ENCODE measurements around the gene EEFSEC.
A peak's percentile ranks its signal among the peaks of the same experiment; 100 is the strongest.

EEFSEC gene

DNA sequence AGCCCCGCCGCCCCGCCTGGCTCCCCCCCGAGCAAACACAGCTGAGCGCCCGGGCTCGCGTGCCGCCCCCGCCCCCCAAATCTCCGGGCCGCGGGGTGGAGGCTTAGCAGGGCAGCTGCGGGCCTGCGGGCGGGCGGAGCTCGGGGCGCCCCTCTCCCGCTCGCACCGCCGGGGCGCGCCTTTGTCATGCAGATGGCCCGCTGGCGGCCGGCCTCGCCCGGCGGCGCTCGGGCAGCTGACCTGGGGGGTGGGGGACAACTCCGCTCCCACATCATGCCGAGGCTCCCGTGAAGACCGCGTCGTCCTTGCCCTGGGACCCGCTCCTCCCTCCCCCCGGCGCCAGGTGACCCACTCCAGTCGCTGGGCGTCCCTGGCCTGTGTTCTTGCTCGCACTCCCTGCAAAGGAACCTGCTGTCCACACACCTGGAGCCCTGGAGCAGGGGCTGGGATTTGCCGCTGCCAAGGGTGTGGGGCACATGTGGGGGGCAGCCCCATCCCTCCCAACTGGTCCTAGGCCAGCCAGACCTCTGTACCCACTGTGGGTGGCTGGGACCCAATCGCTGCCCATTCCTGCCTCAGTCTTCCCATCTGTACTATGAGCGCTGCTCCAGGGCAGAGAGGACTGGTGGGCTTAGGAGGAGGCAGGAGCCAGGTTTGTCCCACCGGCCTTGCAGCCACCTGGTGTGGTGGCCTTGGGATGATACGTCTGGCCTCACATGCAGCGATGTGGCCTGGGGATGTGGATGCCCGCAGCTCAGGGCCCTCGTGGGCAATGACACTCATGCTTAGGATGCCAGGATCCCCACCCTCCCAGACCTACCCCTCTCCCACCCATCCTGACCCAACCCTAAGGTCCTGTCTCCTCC lies 279.9 kb downstream of the EEFSEC start:
- no peak for DNase-seq

DNA sequence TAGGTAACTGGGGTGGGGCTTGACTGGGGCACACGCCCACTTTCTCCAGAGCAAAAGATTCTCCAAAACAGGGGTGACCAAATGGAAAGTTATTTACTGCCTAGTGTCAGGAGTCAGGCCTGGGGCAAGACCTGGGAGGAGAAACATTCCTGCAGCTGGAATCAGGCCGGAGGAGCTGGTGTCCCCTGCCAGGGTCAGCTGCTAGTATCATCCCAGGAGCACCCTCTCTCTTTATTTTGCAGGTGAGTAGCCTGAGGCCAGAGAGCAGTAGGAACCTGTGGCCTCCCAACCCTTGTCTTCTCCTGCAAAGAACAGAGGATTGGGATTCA lies 280.5 kb downstream of the EEFSEC start:
- DNase-seq, result no peak

DNA sequence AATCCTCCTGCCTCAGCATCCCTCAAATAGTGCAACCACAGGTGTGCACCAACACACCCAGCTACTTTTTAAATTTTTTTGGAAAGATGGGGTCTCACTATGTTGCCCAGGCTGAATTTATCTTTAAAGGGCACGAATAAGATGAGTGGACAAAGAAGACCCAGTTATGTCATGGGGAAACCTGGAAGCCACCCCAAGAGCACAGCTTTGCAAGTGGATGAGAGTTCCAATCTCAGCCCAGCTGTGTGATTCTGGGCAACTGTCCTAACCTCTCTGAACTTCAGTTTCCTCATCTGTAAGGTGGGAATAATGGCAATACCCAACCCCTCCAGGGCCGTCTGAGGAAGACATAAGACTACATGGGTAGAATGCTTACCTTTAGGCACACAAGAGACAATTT lies 281.2 kb downstream of the EEFSEC start:
- no peak for DNase-seq

GRCh38 chr3:128435058-128435457 lies 281.8 kb downstream of the EEFSEC start:
- DNase-seq, result no peak

DNA sequence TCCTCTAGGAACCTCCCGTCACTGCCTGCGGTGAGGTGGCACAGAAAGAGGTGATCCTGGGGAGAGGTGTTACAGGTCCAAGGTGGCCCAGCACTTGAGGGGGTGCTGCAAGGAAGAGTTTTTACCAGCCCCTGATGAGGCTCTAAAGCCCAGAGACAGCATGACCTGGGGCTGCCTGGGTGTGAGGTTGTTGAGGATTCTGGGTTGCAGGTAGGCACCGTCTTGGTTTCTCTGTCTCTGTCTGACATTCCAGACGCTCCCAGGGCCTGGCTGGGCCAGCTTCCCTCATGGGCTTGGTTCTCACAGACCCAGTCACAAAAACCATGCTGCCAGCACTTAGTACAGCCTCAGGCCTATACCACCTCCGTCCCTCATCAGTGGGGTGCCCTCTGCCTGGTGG lies 282.3 kb downstream of the EEFSEC start:
- DNase-seq, result no peak

DNA sequence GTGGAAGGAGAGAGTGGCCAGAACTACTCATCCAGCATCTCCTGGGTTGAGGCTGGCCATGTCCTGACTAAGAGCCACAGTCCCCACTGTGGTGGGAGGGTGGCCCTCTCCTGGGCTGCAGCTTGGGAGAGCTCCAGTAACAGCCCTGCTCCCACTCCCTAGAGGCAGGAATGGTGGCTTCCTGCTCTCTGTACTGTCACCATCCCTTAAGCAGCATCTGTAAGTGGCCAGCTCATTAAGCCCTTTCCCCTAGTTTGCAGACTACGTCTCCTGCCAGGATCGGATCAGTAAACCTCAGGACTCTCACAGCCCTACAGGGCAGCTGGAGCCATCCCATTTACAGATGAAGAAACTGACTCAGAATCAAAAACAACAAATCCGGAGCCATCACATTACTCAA lies 282.9 kb downstream of the EEFSEC start:
- no peak for DNase-seq

DNA sequence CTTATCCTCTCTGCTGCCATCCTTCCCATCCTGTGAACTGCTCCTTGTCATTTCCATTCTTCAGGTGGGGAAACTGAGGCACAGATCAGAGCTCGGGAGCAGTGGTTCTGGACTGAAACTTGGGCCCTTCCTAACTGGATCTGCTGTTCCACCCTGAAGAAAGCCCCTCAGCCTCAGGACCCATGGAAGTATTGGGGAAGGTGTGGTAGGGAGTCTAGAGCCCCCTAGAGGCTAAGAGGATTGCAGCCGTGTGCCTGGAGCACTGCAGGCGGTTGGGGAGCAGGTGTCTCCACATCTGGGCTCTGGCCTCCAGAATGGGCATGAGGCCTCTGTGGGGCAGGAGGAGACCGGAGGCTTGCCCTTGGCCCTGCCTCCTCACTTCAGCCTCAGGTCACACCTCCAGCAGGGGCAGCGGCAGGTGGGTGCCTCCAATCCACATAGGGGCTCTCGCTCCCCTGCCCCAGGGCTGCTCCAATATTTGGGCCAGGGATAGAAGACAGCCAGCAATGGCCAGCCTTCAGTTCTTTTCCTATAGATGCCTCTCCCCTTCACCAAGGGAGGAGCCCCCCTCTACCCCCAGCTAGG lies 285.3 kb downstream of the EEFSEC start:
- DNase-seq, result no peak

GRCh38 chr3:128439226-128439625 lies 285.9 kb downstream of the EEFSEC start:
- no peak for DNase-seq

GRCh38 chr3:128442070-128442469 lies 288.8 kb downstream of the EEFSEC start:
- DNase-seq, result no peak

- no peak for DNase-seq
Observed at GRCh38 chr3:128442949-128443348, 289.7 kb downstream of the EEFSEC start.

DNA sequence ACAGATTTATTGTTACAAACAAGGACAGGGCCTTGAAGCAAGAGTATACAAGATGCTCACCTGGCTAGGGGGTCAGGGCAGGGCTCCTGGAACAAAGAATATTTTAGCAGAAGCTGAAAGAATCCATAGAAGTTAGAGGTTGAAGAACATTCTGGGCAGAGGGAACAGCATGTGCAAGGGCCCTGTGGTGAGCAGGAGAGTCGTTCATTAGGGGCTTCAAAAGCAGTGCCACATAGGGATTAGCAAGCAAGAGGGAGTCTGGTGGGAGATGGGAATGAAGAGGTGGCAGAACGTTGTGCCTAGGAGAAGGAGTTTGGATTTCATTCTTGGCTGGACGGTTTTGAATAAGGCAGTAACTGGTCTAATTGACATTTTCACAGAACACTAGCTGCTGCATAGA lies 290.5 kb downstream of the EEFSEC start:
- DNase-seq, result no peak

- no peak for DNase-seq
Observed at GRCh38 chr3:128445357-128445756, 292.1 kb downstream of the EEFSEC start.

DNA sequence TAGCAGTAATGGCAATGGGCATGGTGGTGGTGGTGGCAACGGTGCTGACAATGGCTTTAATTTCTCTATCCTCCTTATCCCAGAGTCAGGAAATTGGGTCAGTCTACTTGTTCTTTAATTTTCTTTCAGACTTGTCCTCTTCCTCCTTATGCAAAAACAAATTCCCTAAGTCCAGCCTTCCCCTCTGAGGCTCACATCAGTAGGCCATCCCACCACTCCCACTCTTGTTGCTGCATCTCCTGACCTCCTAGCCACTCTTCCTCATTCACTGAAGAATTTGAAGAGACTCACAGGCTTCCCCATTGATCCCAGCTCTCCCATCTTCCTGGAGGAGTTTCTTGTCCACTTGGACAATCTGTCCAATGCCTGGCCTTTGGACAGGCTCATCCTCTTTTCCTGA lies 293.5 kb downstream of the EEFSEC start:
- peak; percentile 25 for DNase-seq

GRCh38 chr3:128447561-128448013 lies 294.3 kb downstream of the EEFSEC start:
- peak; percentile 57 for DNase-seq

- no peak for DNase-seq
Observed at GRCh38 chr3:128448491-128448890, 295.2 kb downstream of the EEFSEC start.

- DNase-seq, result no peak
Observed at GRCh38 chr3:128449111-128449638, 295.9 kb downstream of the EEFSEC start.

DNA sequence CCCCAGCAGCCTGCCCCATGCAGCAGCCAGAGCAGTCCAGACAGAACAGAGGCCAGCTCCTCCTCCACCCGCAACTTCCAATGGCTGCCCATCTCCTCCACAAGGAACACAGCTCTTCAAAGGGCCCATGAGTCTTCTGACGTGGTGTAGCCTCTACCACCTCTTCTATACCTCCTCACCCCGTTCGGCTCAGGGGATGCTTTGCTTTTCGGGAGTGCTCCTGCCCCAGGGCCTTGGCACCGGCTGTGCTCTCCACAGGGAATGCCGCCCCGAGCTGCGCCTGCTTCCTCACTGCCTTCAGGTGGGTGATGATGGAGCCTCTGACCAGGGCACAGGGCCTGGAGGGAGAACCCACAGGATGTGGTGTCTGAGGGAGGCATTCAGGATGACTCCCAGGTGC lies 298.8 kb downstream of the EEFSEC start:
- no peak for DNase-seq

DNA sequence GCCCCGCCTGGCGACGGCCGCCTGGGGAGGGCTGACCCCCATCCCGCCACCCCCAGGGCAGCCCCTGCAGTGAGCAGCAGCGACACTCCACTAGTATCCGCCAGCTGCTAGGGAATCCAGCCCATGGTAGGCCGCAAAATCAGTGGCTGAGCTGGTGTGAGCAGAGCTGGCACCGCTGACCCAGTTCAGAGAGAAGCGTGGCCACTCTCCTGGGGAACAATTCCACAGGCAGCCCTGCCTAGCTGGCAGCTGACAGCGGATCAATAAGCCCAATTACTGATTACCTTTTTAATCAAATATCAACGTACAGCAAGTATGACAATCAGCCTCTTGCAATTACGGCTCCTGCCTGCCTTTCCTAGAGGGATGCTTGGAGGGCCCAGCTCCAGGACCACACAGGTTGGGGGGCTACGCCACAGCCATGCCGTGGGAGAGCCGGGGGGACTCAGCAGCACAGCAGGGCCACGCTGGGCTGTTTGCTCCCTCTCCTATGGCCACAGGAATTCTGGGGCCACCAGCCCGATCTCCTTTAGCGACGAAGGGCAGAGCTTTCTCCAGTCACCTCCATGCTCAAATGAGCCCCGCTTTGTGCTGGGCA lies 299.5 kb downstream of the EEFSEC start:
- no peak for DNase-seq

DNA sequence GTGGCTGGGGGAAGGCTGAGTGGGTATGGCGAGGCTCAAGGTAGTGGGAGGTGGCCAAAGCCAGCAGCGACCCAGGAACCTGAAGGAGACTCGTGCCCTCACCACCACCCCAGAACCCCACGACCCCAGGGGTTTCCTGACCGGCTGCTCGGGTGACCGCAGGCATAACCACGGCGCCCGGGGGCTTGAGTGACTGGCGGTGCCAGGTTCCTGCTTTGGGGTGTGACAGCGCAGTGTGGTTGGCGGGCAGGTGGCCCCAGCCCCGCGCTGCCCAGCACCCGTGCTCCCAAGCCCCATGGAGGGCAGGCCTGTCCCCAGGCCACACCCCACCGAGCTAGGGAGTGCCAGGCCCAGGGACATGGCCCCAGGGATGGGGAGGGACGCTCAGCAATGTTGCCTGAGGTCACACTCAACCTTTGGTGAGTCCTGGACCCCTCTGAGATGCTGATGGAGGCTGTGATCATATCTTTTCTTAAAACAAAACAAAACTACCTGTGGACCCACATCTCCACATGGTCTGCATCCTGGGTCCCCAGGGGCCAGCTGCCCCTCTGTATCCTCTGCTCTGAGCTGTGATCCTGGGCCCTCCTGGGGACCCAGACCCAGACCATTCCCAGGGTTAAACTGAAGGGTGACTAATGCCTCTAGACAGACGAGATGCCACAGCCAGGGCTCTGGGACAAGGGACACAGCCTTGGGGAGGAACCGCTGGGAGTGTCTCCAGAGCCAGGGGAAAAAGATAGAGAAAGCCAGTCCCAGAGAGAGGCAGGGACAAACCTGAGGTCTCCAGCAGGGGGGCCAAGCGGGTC lies 300.4 kb downstream of the EEFSEC start:
- DNase-seq, result no peak

DNA sequence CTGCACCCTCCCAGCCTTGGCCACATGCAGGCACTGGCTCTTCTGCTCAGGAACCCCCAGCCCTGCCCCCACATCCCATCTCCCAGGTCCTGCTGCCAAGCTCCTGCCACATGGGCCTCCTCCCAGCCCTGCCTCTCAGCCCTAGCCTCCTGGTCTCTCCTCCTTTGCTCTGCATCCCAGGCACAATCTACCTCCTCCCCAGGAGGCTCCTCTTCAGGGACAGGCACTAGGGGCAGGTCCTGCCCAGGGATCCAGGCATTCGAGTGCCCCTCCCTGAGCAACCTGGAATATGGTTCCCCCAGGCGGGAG lies 301.0 kb downstream of the EEFSEC start:
- no peak for DNase-seq

GRCh38 chr3:128455116-128455515 lies 301.8 kb downstream of the EEFSEC start:
- no peak for DNase-seq

- DNase-seq, result no peak
Observed at GRCh38 chr3:128455786-128456748, 302.8 kb downstream of the EEFSEC start.

Measured in suppressor macrophage treated with lipopolysaccharide for 4 hours (primary cell).